ENCODE results near the gene ZFAND3. TPM values are rescaled to one million over a fixed set of nuclear protein-coding genes. Genes with fewer than 3 reads are reported as not detected.

Gene ZFAND3
- total and polyA plus RNA-seq, 2 experiments from 2014 or later = 16.9 to 28.2 TPM

- peaks cover 59% of the 10 kb centered on the region for H3K79me2 ChIP-seq (replicated peaks; ENCODE audit: insufficient read depth)
- H3K4me2 ChIP-seq = no peak overlapping the region
- ATAC-seq (no peak), DNase-seq (ENCODE audit: low spot score) (no peak)
- no peaks in the 10 kb centered on the region for H3K4me1 ChIP-seq (ENCODE audit: insufficient read depth)
- no peaks in the 10 kb centered on the region for H3K9me3 Mint-ChIP-seq
- H2AFZ ChIP-seq = no peak overlapping the region
- H3K9me2 ChIP-seq (ENCODE audit: insufficient read depth) = no peaks in the 10 kb centered on the region
- peaks cover 6% of the 10 kb centered on the region; the same call in 1 of the 2 replicates for H4K20me1 ChIP-seq (replicated peaks; ENCODE audit: insufficient read depth)
- peaks cover 22% of the 10 kb centered on the region for H3K4me1 Mint-ChIP-seq
- no peaks in the 10 kb centered on the region for H3K36me3 ChIP-seq (ENCODE audit: insufficient read depth)
- H3K27ac Mint-ChIP-seq = no peak overlapping the region
- H3K36me3 Mint-ChIP-seq (ENCODE audit: low read depth) = no peaks in the 10 kb centered on the region
- no peak overlapping the region for H3K4me3 ChIP-seq
- no peak overlapping the region for H3K27ac ChIP-seq (ENCODE audit: low read depth)
- peaks cover 8% of the 10 kb centered on the region for H3K27me3 Mint-ChIP-seq (ENCODE audit: insufficient read depth, low read depth, poor library complexity)
- TF ChIP-seq POLR2AphosphoS5 (IDR thresholded peaks at IDR 0.05; ENCODE audit: low read depth) (no peak), ZNF331 (CRISPR knock-in tag; IDR thresholded peaks at IDR 0.05; ENCODE audit: low read depth) (no peak), EZH2phosphoT487 (IDR thresholded peaks at IDR 0.05; ENCODE audit: unreplicated experiment) (no peak), ETS1 (IDR thresholded peaks at IDR 0.05) (no peak), CREB1 (CRISPR knock-in tag; IDR thresholded peaks at IDR 0.05; ENCODE audit: low read depth) (no peak), ZNF462 (CRISPR knock-in tag; IDR thresholded peaks at IDR 0.05) (no peak)
- no peaks in the 10 kb centered on the region for H3F3A ChIP-seq (replicated peaks; ENCODE audit: low read depth)
- H3K4me3 Mint-ChIP-seq = no peak overlapping the region
- H3K27me3 ChIP-seq (ENCODE audit: insufficient read depth) = no peaks in the 10 kb centered on the region
Measured at GRCh38 chr6:37987018-37987417, 167.5 kb downstream of the ZFAND3 start.

Measured in GM23338 (cell line).